AG10803 (cell line): ENCODE data around the gene PRKAA2.

Source experiments
- DNase-seq: peaks from one replicate; pipeline ENCODE4 v3.0.0; 2010; ENCODE audit warnings: low read depth
- H3K4me3 ChIP-seq: 2 replicates; pipeline ENCODE4 v1.5.1; 2011; ENCODE audit warnings: mild to moderate bottlenecking, low read length, control low read depth
- CTCF ChIP-seq: conservative IDR thresholded peaks from 2 replicates; pipeline ENCODE4 v1.5.1; 2011; ENCODE audit warnings: mild to moderate bottlenecking, low read length, control low read depth, inconsistent platforms

Gene PRKAA2

GRCh38 chr1:56655991-56656613 is 11.0 kb downstream of the PRKAA2 start:
- DNase-seq, result no peak
- TF ChIP-seq CTCF, result no peak
- no peak overlapping the region for H3K4me3 ChIP-seq

- no peak for DNase-seq
- no peak overlapping the region for H3K4me3 ChIP-seq
- no peak for TF ChIP-seq CTCF
These were observed 13.1 kb downstream of the PRKAA2 start for GRCh38 chr1:56658254-56658653.

- H3K4me3 ChIP-seq, result no peak overlapping the region
- no peak for TF ChIP-seq CTCF
- DNase-seq, result no peak
These were observed 15.2 kb downstream of the PRKAA2 start for GRCh38 chr1:56660293-56660692.

DNA sequence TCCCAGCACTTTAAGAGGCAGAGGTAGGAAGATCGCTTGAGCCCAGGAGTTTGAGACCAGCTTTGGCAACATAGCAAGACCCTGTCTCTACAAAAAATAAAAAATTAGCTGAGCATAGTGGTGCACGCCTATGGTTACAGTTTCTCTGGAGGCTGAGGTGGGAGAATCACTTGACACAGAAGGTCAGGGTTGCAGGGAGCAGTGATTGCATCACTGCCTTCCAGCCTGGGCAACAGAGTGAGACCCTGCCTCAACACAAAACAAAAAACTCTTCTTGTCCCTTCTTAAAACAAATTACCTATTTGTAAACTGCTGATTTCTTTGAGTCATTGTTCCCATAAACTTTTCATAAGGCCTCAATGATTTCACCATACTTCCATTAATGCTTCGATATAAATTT is 18.7 kb downstream of the PRKAA2 start:
- no peak for DNase-seq
- H3K4me3 ChIP-seq, result no peak overlapping the region
- TF ChIP-seq CTCF, result no peak

DNA sequence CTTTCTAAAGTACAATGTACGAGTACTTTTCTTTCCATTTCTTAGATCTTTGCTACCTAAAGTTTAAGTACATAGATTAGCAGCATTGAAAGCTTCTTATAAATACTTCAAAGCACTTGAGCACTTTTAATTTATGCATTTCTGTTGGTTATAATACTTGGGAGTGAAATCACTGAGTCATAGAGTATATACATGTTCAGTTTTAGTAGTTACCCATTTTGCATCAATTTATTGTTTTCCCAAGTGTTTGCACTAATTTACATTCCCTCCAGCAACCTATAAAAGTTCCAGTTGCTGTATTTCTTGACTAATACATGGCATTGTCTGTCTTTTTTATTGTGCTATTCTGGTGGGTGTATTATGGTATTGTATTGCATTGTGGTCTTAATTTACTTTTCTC is 20.3 kb downstream of the PRKAA2 start:
- TF ChIP-seq CTCF, result no peak
- H3K4me3 ChIP-seq, result no peak overlapping the region

GRCh38 chr1:56666112-56666608 is 21.0 kb downstream of the PRKAA2 start:
- no peak overlapping the region for H3K4me3 ChIP-seq
- DNase-seq, result no peak
- TF ChIP-seq CTCF, result no peak

More for the DNA sequence above, 20.3 kb downstream of the PRKAA2 start:
- DNase-seq, result no peak

DNA sequence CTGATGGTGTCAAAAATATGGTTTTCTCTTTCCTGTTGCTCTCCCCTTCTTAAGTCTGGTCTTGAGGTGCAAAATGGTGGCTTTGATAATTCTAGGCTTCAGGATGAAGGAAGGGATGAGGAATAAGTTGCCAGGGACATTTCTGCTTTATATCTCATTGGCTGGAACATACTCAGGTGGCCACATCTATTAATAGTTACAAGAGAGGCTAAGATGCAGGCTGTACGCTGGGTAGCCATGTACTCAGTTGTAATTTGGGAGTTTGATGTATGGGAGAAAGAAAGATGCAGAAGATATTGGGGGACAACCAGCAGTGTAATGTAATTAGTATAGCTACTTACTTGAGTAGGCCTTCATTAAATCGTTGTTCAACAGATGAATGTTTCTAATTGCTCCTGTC is 25.2 kb downstream of the PRKAA2 start:
- no peak for TF ChIP-seq CTCF
- no peak for DNase-seq
- H3K4me3 ChIP-seq, result no peak overlapping the region
